NOMO-1 treated with DMSO at 0.1 percent for 48 hours (cell line): ENCODE measurements around the gene NAT8.
"Not testable (repeated sequence)": the region's sequence is repeated elsewhere in the genome, so short reads cannot be mapped to it uniquely, and the experiment has no call there.

Experiments used
- DNase-seq: peaks from one replicate; lab custom pipeline; 2025; ENCODE audit not compliant: unreplicated experiment; lab: John Stamatoyannopoulos, UW

Gene NAT8, protein sequence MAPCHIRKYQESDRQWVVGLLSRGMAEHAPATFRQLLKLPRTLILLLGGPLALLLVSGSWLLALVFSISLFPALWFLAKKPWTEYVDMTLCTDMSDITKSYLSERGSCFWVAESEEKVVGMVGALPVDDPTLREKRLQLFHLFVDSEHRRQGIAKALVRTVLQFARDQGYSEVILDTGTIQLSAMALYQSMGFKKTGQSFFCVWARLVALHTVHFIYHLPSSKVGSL

DNA sequence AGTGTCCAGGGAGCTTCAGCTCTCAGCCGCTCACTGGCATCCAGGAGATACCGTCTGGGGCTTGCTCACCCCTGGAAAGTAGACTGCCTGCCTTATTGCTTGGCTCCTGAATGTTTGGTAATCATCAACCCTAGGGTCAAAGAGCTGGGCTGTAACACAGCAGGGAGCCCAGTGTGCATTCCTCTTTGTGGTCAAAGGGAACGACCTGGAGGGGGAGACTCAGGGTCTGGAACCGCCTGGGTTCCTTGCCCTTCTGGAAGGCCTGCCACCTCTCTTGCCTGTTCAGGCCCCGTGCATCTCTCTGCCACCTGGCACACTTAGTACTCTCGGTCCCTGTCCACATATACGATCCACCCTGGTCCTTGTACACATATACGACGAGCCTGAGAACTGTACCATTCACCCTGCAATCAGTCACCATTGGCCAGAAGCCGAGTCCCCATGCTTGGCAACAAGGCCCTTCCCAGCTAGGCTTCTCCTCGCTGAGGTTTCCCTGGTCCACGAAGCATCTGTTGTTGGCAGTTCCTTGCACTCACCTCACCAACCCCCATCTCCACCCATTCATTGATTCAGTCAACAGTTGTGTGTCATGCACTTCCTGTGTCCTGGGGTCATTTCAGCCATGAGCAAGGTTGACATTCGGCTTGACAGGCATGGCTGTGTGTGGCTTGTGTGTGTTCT is at the start of gene NAT8:
Gene NAT8 (minus strand): TSS at position 85 of the 681 bp plus-strand sequence. CDS start 794 bp downstream, outside the sequence.
- DNase-seq: no peak

DNA sequence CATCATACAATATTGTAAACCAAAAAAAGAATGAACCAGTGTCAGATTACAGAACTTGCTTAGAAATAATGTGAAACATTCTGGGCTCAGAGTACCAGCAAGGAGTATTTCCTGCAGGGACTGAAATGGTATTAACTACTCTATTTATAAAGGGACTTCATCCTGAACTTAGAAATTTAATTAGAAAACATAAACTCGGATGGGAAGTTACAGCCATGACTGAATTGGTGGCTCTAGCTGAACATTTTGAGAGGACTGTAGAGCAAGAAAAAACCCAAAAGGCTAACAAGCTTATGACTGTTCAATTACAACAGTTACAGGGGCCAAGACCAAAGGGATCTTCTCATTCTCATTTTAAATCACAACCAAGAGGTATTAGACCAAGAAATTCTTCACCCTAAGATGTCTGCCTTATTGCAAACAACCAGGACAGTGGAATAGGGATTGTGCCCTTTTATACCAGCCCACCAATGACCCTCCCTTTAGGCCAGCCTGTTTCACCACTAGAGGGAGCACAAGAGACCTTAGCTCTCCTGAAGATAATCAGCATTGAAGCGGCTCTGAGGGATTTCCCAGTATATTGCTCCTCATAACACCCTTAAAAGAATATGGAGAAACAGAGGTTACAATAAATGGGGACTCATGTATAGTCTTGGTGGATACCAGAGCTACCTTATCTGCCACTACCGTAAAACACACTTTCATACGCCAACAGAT is 48.3 kb upstream of the NAT8 start:
- DNase-seq: not testable (repeated sequence)

DNA sequence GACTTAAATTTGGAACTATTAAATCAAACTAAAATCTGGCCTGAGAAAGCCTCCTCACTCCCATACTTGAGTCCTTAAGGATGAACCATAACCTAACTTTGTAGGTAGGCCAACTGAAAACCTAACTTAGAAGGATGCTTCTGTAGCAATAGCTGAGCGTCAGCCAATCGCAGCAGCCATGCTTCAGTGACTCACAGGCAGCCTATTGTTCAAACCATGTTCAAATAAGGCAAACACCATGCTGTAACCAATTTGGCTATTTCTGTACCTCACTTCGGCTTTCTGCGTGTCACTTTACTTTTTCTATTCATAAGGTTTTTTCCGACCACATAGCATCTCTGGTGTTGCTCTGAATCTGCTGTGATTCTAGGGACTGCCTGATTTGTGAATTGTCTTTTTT is 46.3 kb upstream of the NAT8 start:
- not testable (repeated sequence) for DNase-seq

DNA sequence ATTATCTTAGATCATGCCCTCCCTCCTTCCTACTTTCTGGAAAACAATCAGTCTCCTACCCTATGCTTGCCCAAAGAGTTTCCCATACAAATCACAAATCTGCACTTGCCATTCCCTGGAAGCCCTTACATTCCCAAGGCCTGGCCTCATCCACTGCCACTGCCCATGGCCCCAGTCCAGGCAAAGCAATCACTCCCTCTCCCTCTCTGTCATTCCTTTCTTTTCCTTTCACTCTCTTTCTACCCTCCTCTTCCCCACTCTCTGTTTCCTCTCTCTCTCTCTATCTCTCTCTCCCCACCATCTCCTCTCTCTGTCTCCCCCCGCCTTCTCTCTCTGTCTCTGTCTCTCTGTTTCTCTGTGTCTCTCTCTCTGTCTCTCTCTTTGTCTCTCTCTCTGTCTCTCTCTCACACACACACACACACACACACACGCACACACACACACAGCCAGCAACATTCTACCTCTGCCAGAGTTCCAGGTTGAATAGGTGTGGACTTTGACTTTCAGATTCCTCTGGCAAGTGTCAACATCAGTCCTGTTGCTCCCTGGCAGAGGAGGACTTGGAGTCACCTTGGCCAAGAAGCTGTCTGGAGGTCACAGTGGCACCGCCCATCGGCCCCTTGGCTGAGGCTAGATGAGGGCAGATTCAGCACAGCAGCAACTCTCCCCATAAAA is 43.7 kb upstream of the NAT8 start:
- DNase-seq: no peak

DNA sequence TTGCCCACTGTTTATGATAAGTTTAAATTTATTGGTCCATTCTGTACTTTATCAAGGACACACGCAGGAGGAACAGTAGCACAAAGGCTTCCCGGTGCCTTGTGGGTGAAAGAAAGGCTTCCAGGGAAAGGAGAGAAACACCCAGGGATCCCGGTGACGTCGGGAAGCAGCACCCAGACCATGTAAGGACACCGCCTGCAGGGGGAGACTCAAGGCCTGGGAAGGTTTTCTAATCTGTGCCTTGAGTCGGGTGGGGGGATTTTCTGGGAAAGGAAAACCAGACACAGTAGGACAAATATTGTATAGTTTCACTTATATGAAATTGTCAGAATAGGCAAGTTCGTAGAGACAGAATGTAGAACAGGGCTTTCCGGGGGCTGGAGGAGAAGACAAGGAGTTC is 42.7 kb upstream of the NAT8 start:
- DNase-seq: not testable (repeated sequence)

DNA sequence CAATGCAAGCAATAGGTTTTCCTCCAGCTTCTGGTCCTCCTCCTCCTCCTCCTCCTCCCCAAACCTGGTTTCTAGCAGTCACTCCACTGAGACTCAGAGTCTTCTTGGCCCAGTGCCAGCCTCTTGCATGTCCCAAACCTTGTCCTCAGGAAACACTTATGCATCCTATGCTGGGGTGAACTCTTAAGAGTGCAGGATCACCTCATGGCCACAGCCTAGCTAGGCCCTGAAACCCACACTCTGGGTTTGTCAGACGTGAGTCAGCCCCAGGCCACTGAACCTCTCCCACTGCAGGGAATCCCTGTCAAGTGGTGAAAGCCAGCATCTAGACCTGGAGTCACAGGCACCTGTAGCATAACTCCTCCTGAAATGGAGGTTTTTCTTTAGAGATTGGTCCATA is 42.1 kb upstream of the NAT8 start:
- not testable (repeated sequence) for DNase-seq

DNA sequence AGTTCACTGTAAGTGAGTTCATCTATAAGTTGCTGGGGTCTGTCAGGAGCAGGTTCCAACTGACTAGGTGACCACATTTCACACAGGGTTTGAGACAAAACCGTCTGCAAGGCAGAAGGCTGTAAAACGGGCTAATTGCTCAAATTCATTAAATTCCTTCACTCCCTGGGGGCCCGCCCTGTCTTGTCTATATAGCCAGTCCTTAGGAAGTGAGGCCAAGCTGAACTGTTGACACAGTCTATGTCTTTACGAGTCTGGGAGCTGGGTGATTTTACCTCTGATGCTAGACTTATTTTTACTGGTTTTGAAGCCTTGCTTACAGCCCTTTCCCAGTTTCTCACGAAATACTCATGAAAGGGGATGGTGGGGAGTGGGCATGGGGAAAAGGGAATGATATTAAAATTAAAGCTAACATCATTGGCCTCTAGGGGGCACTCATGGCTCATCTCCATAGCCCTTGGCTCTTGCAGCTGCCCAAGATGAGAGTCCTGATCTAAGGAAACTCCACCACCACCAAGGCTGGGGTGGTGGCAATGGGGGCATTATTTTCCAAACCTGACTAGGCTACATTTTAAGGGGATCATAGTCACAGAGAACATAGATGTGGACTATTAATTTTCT is 37.8 kb upstream of the NAT8 start:
- DNase-seq: peak; percentile 13

DNA sequence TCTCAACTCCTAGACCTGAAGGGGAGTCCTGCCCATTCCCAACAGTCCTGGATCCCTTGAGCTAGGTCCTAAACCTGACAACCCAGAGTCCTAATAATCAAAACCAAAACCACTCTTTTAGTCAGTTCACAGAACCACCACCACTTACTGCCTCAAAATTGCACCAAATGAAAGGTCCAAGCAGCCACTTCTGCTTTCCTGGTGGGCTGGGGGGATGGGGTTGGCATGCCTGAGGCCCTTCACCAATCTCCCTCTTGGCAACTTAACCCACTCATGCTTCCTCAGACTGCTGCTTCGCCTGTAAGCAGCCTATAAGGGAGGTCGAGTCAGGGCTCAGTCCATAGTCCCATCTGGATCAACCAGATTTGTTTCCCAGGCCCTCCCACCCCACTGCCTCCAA is 37.0 kb upstream of the NAT8 start:
- not testable (repeated sequence) for DNase-seq

DNA sequence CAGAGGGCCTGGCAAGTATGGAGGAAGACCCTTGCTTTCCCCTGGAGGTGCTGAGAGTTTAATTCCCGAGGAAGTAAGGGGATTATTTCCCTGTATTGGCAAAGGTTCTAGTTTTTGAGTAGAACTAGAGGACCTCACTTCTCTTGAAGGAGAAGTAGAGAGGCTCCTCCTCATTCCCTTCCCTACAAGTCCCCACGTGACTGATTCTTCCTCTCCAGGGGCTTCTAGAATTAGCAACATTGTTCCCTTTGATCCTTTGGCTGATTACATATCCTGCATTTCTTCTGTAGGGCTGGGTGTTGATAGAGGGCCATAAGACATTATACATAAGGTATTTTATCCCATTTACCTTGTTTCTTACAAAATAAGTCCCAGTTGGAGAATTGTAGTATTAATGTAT is 35.8 kb upstream of the NAT8 start:
- not testable (repeated sequence) for DNase-seq

DNA sequence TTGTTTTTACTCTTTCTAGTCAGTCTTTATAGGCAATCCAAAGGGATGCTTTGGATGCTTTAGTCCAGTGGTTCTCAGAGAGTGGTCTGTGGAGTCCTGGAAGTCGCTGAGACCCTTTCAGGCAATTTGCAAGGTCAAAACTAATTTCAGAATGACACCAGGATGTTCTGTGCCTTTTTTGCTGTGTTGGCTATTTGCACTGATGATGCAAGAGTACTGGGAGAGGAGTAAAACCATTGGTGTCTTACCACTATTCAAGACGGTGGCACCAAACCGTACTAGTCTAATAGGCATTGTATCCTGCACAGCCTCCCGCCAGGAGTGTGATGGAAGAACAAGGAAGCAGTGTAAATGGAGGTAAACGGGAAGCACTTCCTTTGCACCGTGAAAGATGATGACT is 34.0 kb upstream of the NAT8 start:
- not testable (repeated sequence) for DNase-seq

DNA sequence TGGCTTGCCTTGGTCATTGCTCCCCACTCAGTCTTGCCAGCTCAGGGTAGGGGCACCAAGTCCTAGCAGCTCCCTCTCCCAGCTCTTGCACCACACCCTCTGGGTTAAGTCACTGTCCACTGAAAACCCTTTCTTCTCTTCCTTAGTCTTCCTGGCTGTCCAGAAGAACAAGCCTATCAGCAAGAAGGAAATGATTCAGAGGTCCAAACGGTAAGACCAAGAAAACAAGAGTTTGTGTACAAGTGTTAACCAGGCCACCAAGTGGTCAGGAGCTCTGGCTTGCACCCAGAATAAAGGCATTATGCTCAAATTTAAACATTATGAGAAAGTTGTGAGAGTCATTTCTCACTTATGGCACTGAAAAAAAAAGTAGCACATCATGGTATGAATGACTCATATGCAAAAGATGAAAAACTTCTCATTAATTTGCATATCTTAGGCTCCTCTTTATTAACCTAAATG is 32.5 kb upstream of the NAT8 start:
- DNase-seq: not testable (repeated sequence)

DNA sequence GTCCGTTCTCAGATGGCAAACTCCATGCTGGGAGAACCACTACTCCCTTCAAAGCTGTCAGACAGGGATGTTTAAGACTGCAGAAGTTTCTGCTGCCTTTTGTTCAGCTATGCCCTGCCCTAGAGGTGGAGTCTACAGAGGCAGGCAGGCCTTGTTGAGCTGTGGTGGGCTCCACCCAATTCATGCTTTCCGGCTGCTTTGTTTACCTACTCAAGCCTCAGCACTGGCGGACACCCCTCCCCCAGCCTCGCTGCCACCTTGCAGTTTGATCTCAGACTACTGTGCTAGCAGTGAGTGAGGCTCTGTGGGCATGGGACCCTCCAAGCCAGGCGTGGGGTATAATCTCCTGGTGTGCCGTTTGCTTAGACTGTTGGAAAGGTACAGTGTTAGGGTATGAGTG is 27.8 kb upstream of the NAT8 start:
- not testable (repeated sequence) for DNase-seq

DNA sequence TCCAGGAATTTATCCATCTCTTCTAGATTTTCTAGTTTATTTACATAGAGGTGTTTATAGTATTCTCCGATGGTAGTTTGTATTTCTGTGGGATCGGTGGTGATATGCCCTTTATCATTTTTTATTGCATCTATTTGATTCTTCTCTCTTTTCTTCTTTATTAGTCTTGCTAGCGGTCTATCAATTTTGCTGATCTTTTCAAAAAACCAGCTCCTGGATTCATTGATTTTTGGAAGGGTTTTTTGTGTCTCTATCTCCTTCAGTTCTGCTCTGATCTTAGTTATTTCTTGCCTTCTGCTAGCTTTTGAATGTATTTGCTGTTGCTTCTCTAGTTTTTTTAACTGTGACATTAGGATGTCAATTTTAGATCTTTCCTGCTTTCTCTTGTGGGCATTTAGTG is 25.0 kb upstream of the NAT8 start:
- not testable (repeated sequence) for DNase-seq

DNA sequence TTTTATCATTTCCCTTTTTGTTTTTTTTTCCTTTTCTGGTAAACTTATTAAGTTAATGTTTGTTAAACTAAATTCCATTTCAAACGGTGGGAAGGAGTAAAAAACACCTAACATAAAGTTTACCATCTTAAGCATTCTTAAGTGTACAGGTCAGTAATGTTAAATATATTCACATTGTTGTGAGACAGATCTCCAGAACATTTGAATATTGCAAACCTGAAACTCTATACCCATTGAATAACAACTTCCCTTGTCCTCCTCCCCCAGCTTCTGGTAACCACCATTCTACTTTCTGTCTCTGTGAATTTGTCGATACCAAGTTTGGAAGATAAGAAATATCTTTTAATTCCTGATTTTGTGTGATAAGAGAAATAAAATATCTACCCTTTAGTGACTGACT is 12.0 kb upstream of the NAT8 start:
- no peak for DNase-seq

DNA sequence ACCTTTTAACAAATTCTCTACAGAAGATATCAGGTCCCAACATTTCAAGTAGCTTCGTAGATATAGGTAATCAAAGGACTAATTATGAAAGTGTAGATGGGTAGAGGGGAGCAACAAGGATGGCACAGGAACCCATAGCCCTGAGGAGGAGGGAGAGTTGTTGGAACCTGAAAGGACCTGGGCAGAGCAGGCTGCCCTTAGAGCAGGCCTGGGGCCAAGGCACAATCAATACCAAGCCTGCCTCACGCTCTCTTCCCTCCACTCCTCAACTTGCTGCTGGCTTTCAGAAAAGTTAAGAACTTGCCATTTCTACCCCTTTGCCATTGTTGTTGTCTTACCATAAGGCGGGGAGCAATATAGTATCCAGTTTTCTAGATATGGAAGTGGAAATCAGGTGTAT is 10.1 kb upstream of the NAT8 start:
- no peak for DNase-seq

DNA sequence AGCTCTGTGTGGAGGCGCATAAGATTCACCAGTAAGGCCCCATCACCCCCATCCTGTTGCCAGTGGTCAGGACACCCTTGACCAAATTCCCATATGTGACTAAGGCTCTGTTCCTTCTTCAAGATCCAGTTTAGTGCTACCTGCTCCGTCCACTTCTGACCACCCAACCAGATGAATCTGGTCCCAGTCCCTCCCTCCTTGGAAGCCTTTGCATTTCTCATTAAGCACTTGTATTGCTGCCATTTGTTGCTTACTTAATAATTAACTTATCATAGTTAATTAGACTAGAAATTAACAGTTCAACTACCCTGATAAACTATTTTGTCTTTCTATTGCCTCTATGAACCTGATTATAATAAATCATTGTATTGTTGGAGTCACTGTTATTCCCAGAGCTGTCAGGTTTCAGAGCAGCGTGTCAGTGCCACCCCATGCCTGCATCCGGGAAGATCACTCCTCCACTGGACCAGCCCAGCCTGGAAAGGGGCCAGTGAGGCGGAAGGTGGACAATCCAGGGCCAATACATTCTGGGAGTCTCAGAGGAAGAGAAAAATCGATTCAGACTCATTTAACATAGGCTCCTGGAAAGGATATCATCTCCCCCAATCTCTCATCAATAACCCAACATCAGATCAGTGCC is 9.5 kb upstream of the NAT8 start:
- DNase-seq: no peak

DNA sequence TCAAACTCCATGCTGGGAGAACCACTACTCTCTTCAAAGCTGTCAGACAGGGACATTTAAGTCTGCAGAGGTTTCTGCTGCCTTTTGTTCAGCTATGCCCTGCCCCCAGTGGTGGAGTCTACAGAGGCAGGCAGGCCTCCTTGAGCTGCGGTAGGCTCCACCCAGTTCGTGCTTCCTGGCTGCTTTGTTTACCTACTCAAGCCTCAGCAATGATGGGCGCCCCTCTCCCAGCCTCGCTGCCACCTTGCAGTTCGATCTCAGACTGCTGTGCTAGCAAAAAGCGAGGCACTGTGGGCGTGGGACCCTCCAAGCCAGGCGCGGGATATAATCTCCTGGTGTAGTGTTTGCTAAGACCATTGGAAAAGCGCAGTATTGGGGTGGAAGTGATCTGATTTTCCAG is 5.5 kb upstream of the NAT8 start:
- not testable (repeated sequence) for DNase-seq

DNA sequence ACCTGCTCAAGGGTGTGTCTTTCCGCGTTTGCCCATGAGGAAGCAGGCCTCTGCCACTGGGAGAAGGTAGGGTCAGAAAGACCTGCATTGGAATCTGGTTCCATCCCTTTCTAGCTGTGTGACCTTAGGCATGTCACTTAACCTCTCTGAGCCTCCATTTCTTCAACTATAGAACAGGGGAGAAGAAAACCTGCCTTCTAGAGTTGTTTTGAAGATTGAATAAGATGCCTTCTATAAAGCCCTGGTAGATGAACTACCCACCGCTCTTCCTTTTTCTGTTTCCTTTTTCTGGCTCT is 507 bp downstream of the NAT8 start:
- DNase-seq: no peak

DNA sequence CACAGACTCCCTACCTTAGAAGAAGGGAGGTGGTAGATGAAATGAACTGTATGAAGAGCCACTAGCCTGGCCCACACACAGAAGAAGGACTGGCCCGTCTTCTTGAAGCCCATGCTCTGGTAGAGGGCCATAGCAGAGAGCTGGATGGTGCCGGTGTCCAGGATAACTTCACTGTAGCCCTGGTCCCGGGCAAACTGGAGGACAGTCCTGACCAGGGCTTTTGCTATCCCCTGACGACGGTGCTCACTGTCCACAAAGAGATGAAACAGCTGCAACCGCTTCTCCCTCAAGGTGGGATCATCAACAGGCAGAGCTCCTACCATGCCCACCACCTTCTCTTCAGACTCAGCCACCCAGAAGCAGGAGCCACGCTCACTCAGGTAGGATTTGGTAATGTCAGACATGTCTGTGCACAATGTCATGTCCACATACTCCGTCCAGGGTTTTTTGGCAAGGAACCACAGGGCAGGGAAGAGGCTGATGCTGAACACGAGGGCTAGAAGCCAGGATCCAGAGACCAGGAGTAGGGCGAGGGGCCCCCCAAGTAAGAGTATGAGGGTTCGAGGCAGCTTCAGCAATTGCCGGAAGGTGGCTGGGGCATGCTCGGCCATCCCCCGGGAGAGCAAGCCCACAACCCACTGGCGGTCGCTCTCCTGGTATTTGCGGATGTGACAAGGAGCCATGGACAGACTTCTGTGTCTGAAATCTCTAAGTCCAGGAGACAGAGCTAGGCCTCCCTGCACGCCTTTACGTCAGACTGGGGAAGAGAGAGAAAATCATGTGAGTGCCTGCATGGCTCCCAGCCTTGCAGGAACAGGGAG is 1.1 kb downstream of the NAT8 start:
- DNase-seq: no peak

DNA sequence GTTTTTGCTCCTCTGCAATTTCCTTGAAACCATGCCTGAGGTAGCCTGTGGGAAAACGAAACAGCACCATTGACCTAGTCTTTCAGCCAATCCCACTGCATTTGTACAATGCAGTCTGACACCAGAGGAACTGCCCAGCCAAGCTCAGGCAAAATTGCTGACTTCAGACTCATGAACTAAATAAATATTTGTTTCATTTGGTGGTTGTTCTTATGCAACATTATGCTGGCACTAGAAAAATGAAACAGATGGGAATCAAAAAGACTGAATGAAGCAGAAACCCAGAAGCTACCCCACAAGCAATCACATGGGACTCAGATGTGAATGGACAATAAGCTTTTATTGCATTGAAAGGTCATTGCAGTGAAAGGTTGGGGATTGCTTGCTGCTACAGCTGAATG is 1.7 kb downstream of the NAT8 start:
- DNase-seq: no peak
